Measurements from ENCODE around the gene APOA4. TPM values are rescaled to one million over a fixed set of nuclear protein-coding genes. Genes with fewer than 3 reads are reported as not detected.

The APOA4 gene
- total and polyA plus RNA-seq, 2 of the 13 experiments (the other 11 are each of a cell fraction or from before 2014, with no cell fraction given) = 3.8 to 7.2 TPM

GRCh38 chr11:116833491-116833815 is 10.3 kb upstream of the APOA4 start (continued):
- no peak for TF ChIP-seq SOX6 (IDR thresholded peaks at IDR 0.05)
- no peak for TF ChIP-seq SOX6 (CRISPR knock-in tag; IDR thresholded peaks at IDR 0.05)
- TF ChIP-seq ZNF207 (IDR thresholded peaks at IDR 0.05; ENCODE audit: borderline replicate concordance) = no peak
- TF ChIP-seq, protein P1, sequence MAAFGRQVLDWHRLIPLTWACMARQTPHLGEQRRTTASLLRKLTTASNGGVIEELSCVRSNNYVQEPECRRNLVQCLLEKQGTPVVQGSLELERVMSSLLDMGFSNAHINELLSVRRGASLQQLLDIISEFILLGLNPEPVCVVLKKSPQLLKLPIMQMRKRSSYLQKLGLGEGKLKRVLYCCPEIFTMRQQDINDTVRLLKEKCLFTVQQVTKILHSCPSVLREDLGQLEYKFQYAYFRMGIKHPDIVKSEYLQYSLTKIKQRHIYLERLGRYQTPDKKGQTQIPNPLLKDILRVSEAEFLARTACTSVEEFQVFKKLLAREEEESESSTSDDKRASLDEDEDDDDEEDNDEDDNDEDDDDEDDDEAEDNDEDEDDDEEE (CRISPR knock-in tag; IDR thresholded peaks at IDR 0.05) = no peak
- no peak for TF ChIP-seq POGK (CRISPR knock-in tag; conservative IDR thresholded peaks at IDR 0.05)
- TF ChIP-seq, protein P2, sequence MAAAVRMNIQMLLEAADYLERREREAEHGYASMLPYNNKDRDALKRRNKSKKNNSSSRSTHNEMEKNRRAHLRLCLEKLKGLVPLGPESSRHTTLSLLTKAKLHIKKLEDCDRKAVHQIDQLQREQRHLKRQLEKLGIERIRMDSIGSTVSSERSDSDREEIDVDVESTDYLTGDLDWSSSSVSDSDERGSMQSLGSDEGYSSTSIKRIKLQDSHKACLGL (CRISPR knock-in tag; IDR thresholded peaks at IDR 0.05) = no peak
- TF ChIP-seq SP2 (CRISPR knock-in tag; IDR thresholded peaks at IDR 0.05) = no peak
- no peak for TF ChIP-seq ZNF496 (CRISPR knock-in tag; IDR thresholded peaks at IDR 0.05; ENCODE audit: insufficient replicate concordance)
- no peak for TF ChIP-seq HOXA3 (CRISPR knock-in tag; IDR thresholded peaks at IDR 0.05)
- no peak for TF ChIP-seq POLR2G (IDR thresholded peaks at IDR 0.05; ENCODE audit: low read depth, low read length)
- no peak for TF ChIP-seq ZNF574 (CRISPR knock-in tag; IDR thresholded peaks at IDR 0.05)
- TF ChIP-seq ASH2L (IDR thresholded peaks at IDR 0.05; ENCODE audit: insufficient read length, low read depth, low read length) = no peak
- no peak for TF ChIP-seq SAP130 (CRISPR knock-in tag; IDR thresholded peaks at IDR 0.05; ENCODE audit: low read depth)
- no peak for TF ChIP-seq HDAC6 (IDR thresholded peaks at IDR 0.05; ENCODE audit: low read depth, low read length)
- TF ChIP-seq, protein P3, sequence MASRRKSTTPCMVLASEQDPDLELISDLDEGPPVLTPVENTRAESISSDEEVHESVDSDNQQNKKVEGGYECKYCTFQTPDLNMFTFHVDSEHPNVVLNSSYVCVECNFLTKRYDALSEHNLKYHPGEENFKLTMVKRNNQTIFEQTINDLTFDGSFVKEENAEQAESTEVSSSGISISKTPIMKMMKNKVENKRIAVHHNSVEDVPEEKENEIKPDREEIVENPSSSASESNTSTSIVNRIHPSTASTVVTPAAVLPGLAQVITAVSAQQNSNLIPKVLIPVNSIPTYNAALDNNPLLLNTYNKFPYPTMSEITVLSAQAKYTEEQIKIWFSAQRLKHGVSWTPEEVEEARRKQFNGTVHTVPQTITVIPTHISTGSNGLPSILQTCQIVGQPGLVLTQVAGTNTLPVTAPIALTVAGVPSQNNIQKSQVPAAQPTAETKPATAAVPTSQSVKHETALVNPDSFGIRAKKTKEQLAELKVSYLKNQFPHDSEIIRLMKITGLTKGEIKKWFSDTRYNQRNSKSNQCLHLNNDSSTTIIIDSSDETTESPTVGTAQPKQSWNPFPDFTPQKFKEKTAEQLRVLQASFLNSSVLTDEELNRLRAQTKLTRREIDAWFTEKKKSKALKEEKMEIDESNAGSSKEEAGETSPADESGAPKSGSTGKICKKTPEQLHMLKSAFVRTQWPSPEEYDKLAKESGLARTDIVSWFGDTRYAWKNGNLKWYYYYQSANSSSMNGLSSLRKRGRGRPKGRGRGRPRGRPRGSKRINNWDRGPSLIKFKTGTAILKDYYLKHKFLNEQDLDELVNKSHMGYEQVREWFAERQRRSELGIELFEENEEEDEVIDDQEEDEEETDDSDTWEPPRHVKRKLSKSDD (CRISPR knock-in tag; IDR thresholded peaks at IDR 0.05; ENCODE audit: low read depth) = 0 out of 2 replicates have a peak, but pooled peaks have one; percentile 20
- 0 out of 2 replicates have a peak, but pooled peaks have one; percentile 9 for TF ChIP-seq CCDC6 (CRISPR knock-in tag; IDR thresholded peaks at IDR 0.05)
- TF ChIP-seq BCL6 (CRISPR knock-in tag; IDR thresholded peaks at IDR 0.05) = no peak
- TF ChIP-seq, protein P4, sequence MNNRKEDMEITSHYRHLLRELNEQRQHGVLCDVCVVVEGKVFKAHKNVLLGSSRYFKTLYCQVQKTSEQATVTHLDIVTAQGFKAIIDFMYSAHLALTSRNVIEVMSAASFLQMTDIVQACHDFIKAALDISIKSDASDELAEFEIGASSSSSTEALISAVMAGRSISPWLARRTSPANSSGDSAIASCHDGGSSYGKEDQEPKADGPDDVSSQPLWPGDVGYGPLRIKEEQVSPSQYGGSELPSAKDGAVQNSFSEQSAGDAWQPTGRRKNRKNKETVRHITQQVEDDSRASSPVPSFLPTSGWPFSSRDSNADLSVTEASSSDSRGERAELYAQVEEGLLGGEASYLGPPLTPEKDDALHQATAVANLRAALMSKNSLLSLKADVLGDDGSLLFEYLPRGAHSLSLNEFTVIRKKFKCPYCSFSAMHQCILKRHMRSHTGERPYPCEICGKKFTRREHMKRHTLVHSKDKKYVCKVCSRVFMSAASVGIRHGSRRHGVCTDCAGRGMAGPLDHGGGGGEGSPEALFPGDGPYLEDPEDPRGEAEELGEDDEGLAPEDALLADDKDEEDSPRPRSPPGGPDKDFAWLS (CRISPR knock-in tag; IDR thresholded peaks at IDR 0.05; ENCODE audit: borderline replicate concordance) = no peak
- no peak; the same call in 1 of the 2 replicates for TF ChIP-seq ZNF839 (CRISPR knock-in tag; IDR thresholded peaks at IDR 0.05; ENCODE audit: borderline replicate concordance)
- 0 out of 2 replicates have a peak, but pooled peaks have one; percentile 39 for TF ChIP-seq ZFX (CRISPR knock-in tag; IDR thresholded peaks at IDR 0.05; ENCODE audit: low read depth)

Data from HepG2 (cell line).